HG03025 (cell line): Measurements from ENCODE around the gene RNF224.

ENCODE experiments used
- ATAC-seq: cut with Tn5 transposase; IDR thresholded peaks from one replicate; pipeline ENCODE4 v1.9.1; 2021; ENCODE audit warnings: mild to moderate bottlenecking, moderate library complexity; ENCODE audit not compliant: unreplicated experiment, low FRiP score

The RNF224 gene

GRCh38 chr9:137227054-137227852 is at the start of gene RNF224:
Gene RNF224, plus strand, starts transcription at chr9:137227502. Its CDS starts 834 bp downstream, at chr9:137228336.
- ATAC-seq, result no peak

GRCh38 chr9:137178201-137178938 is 48.9 kb upstream of the RNF224 start:
- ATAC-seq, result no peak

- no peak for ATAC-seq
These were observed 48.2 kb upstream of the RNF224 start for GRCh38 chr9:137178939-137179630.

GRCh38 chr9:137179761-137180160 is 47.5 kb upstream of the RNF224 start:
- ATAC-seq, result no peak

- no peak for ATAC-seq
These were observed 46.8 kb upstream of the RNF224 start for GRCh38 chr9:137180491-137180890.

- ATAC-seq, result no peak
These were observed 45.6 kb upstream of the RNF224 start for GRCh38 chr9:137181680-137182079.

GRCh38 chr9:137182836-137183235 is 44.5 kb upstream of the RNF224 start:
- no peak for ATAC-seq

GRCh38 chr9:137183980-137184595 is 43.2 kb upstream of the RNF224 start:
- no peak for ATAC-seq

GRCh38 chr9:137184881-137185660 is 42.2 kb upstream of the RNF224 start:
- ATAC-seq, result no peak

GRCh38 chr9:137185921-137186320 is 41.4 kb upstream of the RNF224 start:
- no peak for ATAC-seq

- no peak for ATAC-seq
These were observed 40.9 kb upstream of the RNF224 start for GRCh38 chr9:137186385-137186784.

GRCh38 chr9:137187386-137187785 is 39.9 kb upstream of the RNF224 start:
- ATAC-seq, result no peak

GRCh38 chr9:137188086-137188489 is 39.2 kb upstream of the RNF224 start:
- peak; percentile 7 for ATAC-seq

- peak; percentile 69 for ATAC-seq
These were observed 38.6 kb upstream of the RNF224 start, which contains the start of the genes ANAPC2 and SSNA1 for GRCh38 chr9:137188490-137189296. Gene ANAPC2, minus strand, starts transcription at chr9:137188560. Its CDS starts 28 bp downstream, at chr9:137188532. Gene SSNA1, plus strand, starts transcription at chr9:137188676. Its CDS starts 51 bp downstream, at chr9:137188727.

GRCh38 chr9:137189297-137190295 is 37.7 kb upstream of the RNF224 start:
- no peak for ATAC-seq

GRCh38 chr9:137190315-137190856 is 36.9 kb upstream of the RNF224 start:
- no peak for ATAC-seq

GRCh38 chr9:137191245-137191644 is 36.1 kb upstream of the RNF224 start:
- ATAC-seq, result no peak
